Kidney epithelial cell (primary cell): Measurements from ENCODE around the gene NTN3. TPM values are rescaled to one million over a fixed set of nuclear protein-coding genes. Genes with fewer than 3 reads are reported as not detected.

Experiments
- DNase-seq: peaks from one replicate; pipeline ENCODE4 v3.0.0-alpha.2; 2010; ENCODE audit warnings: low read depth
- H3K27me3 ChIP-seq: 2 replicates; pipeline ENCODE4 v1.6.0; 2011; ENCODE audit warnings: low read length; ENCODE audit not compliant: control insufficient read depth, insufficient read depth
- H3K36me3 ChIP-seq: 2 replicates; pipeline ENCODE4 v1.5.1; 2011; ENCODE audit warnings: low read length; ENCODE audit not compliant: control insufficient read depth, insufficient read depth
- H3K4me3 ChIP-seq: 2 replicates; pipeline ENCODE4 v1.5.1; 2011; ENCODE audit warnings: low read depth, mild to moderate bottlenecking, control low read depth, low read length
- CTCF ChIP-seq: IDR thresholded peaks from 2 replicates; pipeline ENCODE4 v1.5.1; 2011; ENCODE audit warnings: mild to moderate bottlenecking, moderate library complexity, low read length, control low read depth, inconsistent platforms; ENCODE audit not compliant: insufficient read depth, poor library complexity, severe bottlenecking
- total RNA-seq: library from RNA; depleted of rRNA; stranded (reverse); fragments of >200 nt; gene quantifications from 2 replicates; pipeline ENCODE4 v1.2.3, GENCODE V29; 2015

The NTN3 gene
- total RNA-seq, 1 donor from 2014 or later = 0.17 TPM

- TF ChIP-seq CTCF = no peak
- Histone ChIP-seq H3K4me3 (no peak overlapping the region), H3K27me3 (no peaks in the 10 kb centered on the region), H3K36me3 (peaks cover 4% of the 10 kb centered on the region)
- no peak for DNase-seq
These were observed 13.8 kb upstream of the NTN3 start for GRCh38 chr16:2457267-2457666.

- TF ChIP-seq CTCF = no peak
- H3K27me3 ChIP-seq = no peaks in the 10 kb centered on the region
- no peak overlapping the region for H3K4me3 ChIP-seq
- DNase-seq = no peak
- peaks cover 3% of the 10 kb centered on the region for H3K36me3 ChIP-seq
These were observed 13.2 kb upstream of the NTN3 start for GRCh38 chr16:2457946-2458345.

- Histone ChIP-seq H3K36me3 (peaks cover 1% of the 10 kb centered on the region), H3K4me3 (peak overlapping the region; percentile 41), H3K27me3 (no peaks in the 10 kb centered on the region)
- no peak for DNase-seq
- TF ChIP-seq CTCF = no peak
These were observed 12.0 kb upstream of the NTN3 start for GRCh38 chr16:2458887-2459646.

- no peak for TF ChIP-seq CTCF
- peak; percentile 86 for DNase-seq
- Histone ChIP-seq H3K36me3 (peaks cover 1% of the 10 kb centered on the region), H3K27me3 (no peaks in the 10 kb centered on the region), H3K4me3 (peak within 1 kb of the TSS; percentile 41)
These were observed 11.3 kb upstream of the NTN3 start, which contains the start of gene TEDC2 for GRCh38 chr16:2459647-2460390. Gene TEDC2, plus strand, starts transcription at chr16:2460109. Its CDS starts 36 bp downstream, at chr16:2460145.

GRCh38 chr16:2460391-2460713 is 10.7 kb upstream of the NTN3 start:
- DNase-seq = no peak
- Histone ChIP-seq H3K27me3 (no peaks in the 10 kb centered on the region), H3K4me3 (peak overlapping the region; percentile 41), H3K36me3 (peaks cover 1% of the 10 kb centered on the region)
- TF ChIP-seq CTCF = no peak
